HepG2 (cell line): ENCODE measurements around the gene TUBGCP3. TPM values are rescaled to one million over a fixed set of nuclear protein-coding genes. Genes with fewer than 3 reads are reported as not detected.

Experiments used
- BRD4 ChIP-seq: sonication (generic); formaldehyde crosslinking; IDR thresholded peaks from 2 replicates; pipeline ENCODE4 v1.4.0; 2020; ENCODE audit warnings: missing genetic modification reagents
- ELF3 ChIP-seq: IDR thresholded peaks from 2 replicates; pipeline ENCODE4 v1.6.1; 2016; ENCODE audit warnings: missing genetic modification reagents, missing compliant biosample characterization
- ERF ChIP-seq: IDR thresholded peaks from 2 replicates; pipeline ENCODE4 v1.6.1; 2018; ENCODE audit warnings: missing biosample characterization, missing genetic modification reagents
- FOXK2 ChIP-seq: fragments of 450-650 bp; IDR thresholded peaks from 2 replicates; pipeline ENCODE4 v1.6.1; 2016
- FOXM1 ChIP-seq: sonication (generic); formaldehyde crosslinking; IDR thresholded peaks from 2 replicates; pipeline ENCODE4 v1.5.0; 2020; ENCODE audit warnings: missing genetic modification reagents
- GTF2F1 ChIP-seq: fragments of 150-350 bp; IDR thresholded peaks from 2 replicates; pipeline ENCODE4 v1.6.1; 2014; ENCODE audit warnings: low read length
- HMG20A ChIP-seq: IDR thresholded peaks from 2 replicates; pipeline ENCODE4 v1.6.1; 2016; ENCODE audit warnings: borderline replicate concordance
- HOXA7 ChIP-seq: sonication (generic); formaldehyde crosslinking; IDR thresholded peaks from 2 replicates; pipeline ENCODE4 v1.8.1; 2022; ENCODE audit warnings: mild to moderate bottlenecking, missing genetic modification reagents, moderate library complexity
- ISX ChIP-seq: sonication (generic); formaldehyde crosslinking; conservative IDR thresholded peaks from 2 replicates; pipeline ENCODE4 v1.5.0; 2020; ENCODE audit warnings: missing genetic modification reagents
- MAF1 ChIP-seq: sonication (generic); formaldehyde crosslinking; IDR thresholded peaks from 2 replicates; pipeline ENCODE4 v1.5.0; 2020; ENCODE audit warnings: missing genetic modification reagents, borderline replicate concordance
- MTA3 ChIP-seq: sonication (generic); formaldehyde crosslinking; IDR thresholded peaks from 2 replicates; pipeline ENCODE4 v1.4.0; 2020; ENCODE audit warnings: missing genetic modification reagents
- PAF1 ChIP-seq: IDR thresholded peaks from 2 replicates; pipeline ENCODE4 v1.6.1; 2016; ENCODE audit warnings: missing genetic modification reagents, missing compliant biosample characterization
- POLR2AphosphoS2 ChIP-seq: IDR thresholded peaks from 2 replicates; pipeline ENCODE4 v1.6.1; 2011; ENCODE audit warnings: low read depth, low read length, improper control_type of control experiment
- RAD21 ChIP-seq: fragments of 450-650 bp; formaldehyde crosslinking; IDR thresholded peaks from 2 replicates; pipeline ENCODE4 v1.5.0; 2020; ENCODE audit warnings: mild to moderate bottlenecking
- RBM22 ChIP-seq: fragments of 200-400 bp; formaldehyde crosslinking; optimal IDR thresholded peaks from 2 replicates; pipeline ENCODE3; 2017; ENCODE audit warnings: mild to moderate bottlenecking, low read length, moderate library complexity
- RORA ChIP-seq: sonication (generic); formaldehyde crosslinking; IDR thresholded peaks from 2 replicates; pipeline ENCODE4 v1.5.0; 2020; ENCODE audit warnings: mild to moderate bottlenecking, missing genetic modification reagents, moderate library complexity
- RXRB ChIP-seq: IDR thresholded peaks from 2 replicates; pipeline ENCODE4 v1.6.1; 2016; ENCODE audit warnings: borderline replicate concordance, missing genetic modification reagents, missing compliant biosample characterization
- SOX5 ChIP-seq: IDR thresholded peaks from 2 replicates; pipeline ENCODE4 v1.6.1; 2016; ENCODE audit warnings: borderline replicate concordance
- SP140L ChIP-seq: sonication (generic); formaldehyde crosslinking; IDR thresholded peaks from 2 replicates; pipeline ENCODE4 v1.4.0; 2020; ENCODE audit warnings: missing genetic modification reagents, borderline replicate concordance
- ZBTB42 ChIP-seq: sonication (generic); formaldehyde crosslinking; IDR thresholded peaks from 2 replicates; pipeline ENCODE4 v1.5.0; 2020; ENCODE audit warnings: mild to moderate bottlenecking, missing genetic modification reagents
- ZC3H4 ChIP-seq: sonication (generic); formaldehyde crosslinking; IDR thresholded peaks from 2 replicates; pipeline ENCODE4 v1.4.0; 2020; ENCODE audit warnings: missing genetic modification reagents, borderline replicate concordance
- ZKSCAN1 ChIP-seq: fragments of 150-350 bp; IDR thresholded peaks from 2 replicates; pipeline ENCODE4 v1.6.1; 2014; ENCODE audit warnings: low read length
- ZNF124 ChIP-seq: sonication (generic); formaldehyde crosslinking; IDR thresholded peaks from 2 replicates; pipeline ENCODE4 v1.4.0; 2020; ENCODE audit warnings: missing genetic modification reagents
- ZNF274 ChIP-seq: sonication (generic); formaldehyde crosslinking; IDR thresholded peaks from 2 replicates; pipeline ENCODE4 v1.5.1; 2020; ENCODE audit warnings: mild to moderate bottlenecking, missing genetic modification reagents
- ZNF354B ChIP-seq: sonication (generic); formaldehyde crosslinking; IDR thresholded peaks from 2 replicates; pipeline ENCODE4 v1.8.0; 2022; ENCODE audit warnings: mild to moderate bottlenecking, missing genetic modification reagents
- ZNF430 ChIP-seq: sonication (generic); formaldehyde crosslinking; IDR thresholded peaks from 2 replicates; pipeline ENCODE4 v1.9.0; 2021; ENCODE audit warnings: mild to moderate bottlenecking, missing genetic modification reagents
- ZNF569 ChIP-seq: sonication (generic); formaldehyde crosslinking; IDR thresholded peaks from 2 replicates; pipeline ENCODE4 v1.5.0; 2020; ENCODE audit warnings: mild to moderate bottlenecking, missing genetic modification reagents, moderate library complexity, borderline replicate concordance
- ZNF749 ChIP-seq: sonication (generic); formaldehyde crosslinking; IDR thresholded peaks from 2 replicates; pipeline ENCODE4 v1.8.0; 2022; ENCODE audit warnings: mild to moderate bottlenecking, missing genetic modification reagents, moderate library complexity, borderline replicate concordance
- polyA plus RNA-seq, 8 experiments: library from polyadenylated mRNA; depleted of rRNA in 3 of 8; stranded (reverse) in 7 of 8; unstranded in 1 of 8; fragments of >200 nt; fragmentation: Illumina TruSeq in 4 of 8; extraction: Trizol in 4 of 8; gene quantifications; 2 replicates each; pipeline versions ENCODE4 v1.2.1 to v1.2.3, GENCODE V29; 2011 to 2016; ENCODE audit warnings: low read depth in 4 of 8, missing spikeins in 1 of 8, mixed read lengths in 1 of 8; ENCODE audit not compliant: insufficient read depth in 1 of 8
- total RNA-seq, 5 experiments: library from RNA; depleted of rRNA; stranded (reverse); fragments of >200 nt; fragmentation: Illumina TruSeq; extraction: Trizol; gene quantifications; 2 replicates each; pipeline ENCODE4 v1.2.3, GENCODE V29; 2016; ENCODE audit warnings: low read depth in 1 of 5
- TF ChIP-seq, protein P1 (sequence below): sonication (generic); formaldehyde crosslinking; IDR thresholded peaks from 2 replicates; pipeline ENCODE4 v1.4.0; 2020; ENCODE audit warnings: missing genetic modification reagents

Gene TUBGCP3
- total and polyA plus RNA-seq, 2 of the 13 experiments (the other 11 are each of a cell fraction or from before 2014, with no cell fraction given) = 12.6 to 15.5 TPM

DNA sequence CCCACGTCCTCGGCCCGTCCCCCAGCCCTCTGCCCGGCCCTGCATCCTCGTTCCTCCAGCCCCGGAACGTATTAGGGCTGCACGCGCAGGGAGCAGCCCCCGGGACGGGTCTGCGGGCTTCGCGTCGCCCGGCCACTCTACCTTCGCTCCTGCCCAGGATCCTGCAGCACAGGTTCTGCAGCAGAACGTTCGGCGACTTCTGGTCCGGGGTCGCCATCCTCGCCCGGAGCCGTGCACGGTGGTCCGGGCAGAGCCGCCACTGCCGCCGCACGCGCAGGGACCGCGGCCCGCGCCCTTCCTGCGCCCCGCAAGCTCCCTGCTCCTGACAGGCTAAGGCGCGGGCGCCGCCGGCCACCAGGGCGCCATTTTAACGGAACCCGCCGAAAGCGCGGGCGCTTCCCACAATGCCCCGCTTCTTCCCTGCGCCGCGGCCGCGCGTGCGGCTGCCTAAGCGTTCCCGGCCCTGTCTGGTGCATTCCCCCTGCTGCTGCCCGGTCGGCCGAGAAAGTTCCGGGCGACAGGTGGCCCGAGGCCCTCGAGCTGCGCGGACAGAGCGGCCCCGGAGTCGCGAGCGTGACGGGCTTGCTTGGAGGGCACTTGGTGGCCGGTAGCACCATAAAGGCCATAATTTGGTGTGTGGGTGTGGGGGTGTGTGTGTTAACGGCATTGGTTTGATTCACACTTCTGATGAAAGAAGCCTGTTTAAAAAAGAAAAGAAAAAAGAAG, at the start of gene TUBGCP3 (continued):
- TF ChIP-seq, protein P1, sequence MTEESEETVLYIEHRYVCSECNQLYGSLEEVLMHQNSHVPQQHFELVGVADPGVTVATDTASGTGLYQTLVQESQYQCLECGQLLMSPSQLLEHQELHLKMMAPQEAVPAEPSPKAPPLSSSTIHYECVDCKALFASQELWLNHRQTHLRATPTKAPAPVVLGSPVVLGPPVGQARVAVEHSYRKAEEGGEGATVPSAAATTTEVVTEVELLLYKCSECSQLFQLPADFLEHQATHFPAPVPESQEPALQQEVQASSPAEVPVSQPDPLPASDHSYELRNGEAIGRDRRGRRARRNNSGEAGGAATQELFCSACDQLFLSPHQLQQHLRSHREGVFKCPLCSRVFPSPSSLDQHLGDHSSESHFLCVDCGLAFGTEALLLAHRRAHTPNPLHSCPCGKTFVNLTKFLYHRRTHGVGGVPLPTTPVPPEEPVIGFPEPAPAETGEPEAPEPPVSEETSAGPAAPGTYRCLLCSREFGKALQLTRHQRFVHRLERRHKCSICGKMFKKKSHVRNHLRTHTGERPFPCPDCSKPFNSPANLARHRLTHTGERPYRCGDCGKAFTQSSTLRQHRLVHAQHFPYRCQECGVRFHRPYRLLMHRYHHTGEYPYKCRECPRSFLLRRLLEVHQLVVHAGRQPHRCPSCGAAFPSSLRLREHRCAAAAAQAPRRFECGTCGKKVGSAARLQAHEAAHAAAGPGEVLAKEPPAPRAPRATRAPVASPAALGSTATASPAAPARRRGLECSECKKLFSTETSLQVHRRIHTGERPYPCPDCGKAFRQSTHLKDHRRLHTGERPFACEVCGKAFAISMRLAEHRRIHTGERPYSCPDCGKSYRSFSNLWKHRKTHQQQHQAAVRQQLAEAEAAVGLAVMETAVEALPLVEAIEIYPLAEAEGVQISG (CRISPR knock-in tag) = peak; percentile 94
- peak; percentile 62 for TF ChIP-seq RAD21 (CRISPR knock-in tag)
- peak; percentile 63; the same call in 1 of the 2 replicates for TF ChIP-seq MAF1 (CRISPR knock-in tag)
- TF ChIP-seq POLR2AphosphoS2 = no peak
- no peak for TF ChIP-seq PAF1 (CRISPR knock-in tag)
- peak; percentile 90 for TF ChIP-seq FOXM1 (CRISPR knock-in tag)
- peak; percentile 80; the same call in 1 of the 2 replicates for TF ChIP-seq SP140L (CRISPR knock-in tag)
- no peak for TF ChIP-seq ZKSCAN1
- 0 out of 2 replicates have a peak, but pooled peaks have one; percentile 40 for TF ChIP-seq SOX5
- TF ChIP-seq ZNF274 (CRISPR knock-in tag) = peak; percentile 98
- TF ChIP-seq ZNF124 (CRISPR knock-in tag) = peak; percentile 96
- peak; percentile 84; the same call in 1 of the 2 replicates for TF ChIP-seq ZNF430 (CRISPR knock-in tag)
- peak; percentile 20; the same call in 1 of the 2 replicates for TF ChIP-seq HMG20A (CRISPR knock-in tag)
- no peak for TF ChIP-seq FOXK2
- TF ChIP-seq ISX = peak; percentile 97
- peak; percentile 59; the same call in 1 of the 2 replicates for TF ChIP-seq GTF2F1
- TF ChIP-seq ERF (CRISPR knock-in tag) = peak; percentile 76
- peak; percentile 99 for TF ChIP-seq BRD4 (CRISPR knock-in tag)
- TF ChIP-seq RORA (CRISPR knock-in tag) = no peak
- TF ChIP-seq HOXA7 = no peak; the same call in 1 of the 2 replicates
- no peak for TF ChIP-seq MTA3
- peak; percentile 89; the same call in 1 of the 2 replicates for TF ChIP-seq ZNF749 (CRISPR knock-in tag)
- TF ChIP-seq RXRB (CRISPR knock-in tag) = no peak
- peak; percentile 51 for TF ChIP-seq RBM22
- TF ChIP-seq ZC3H4 (CRISPR knock-in tag) = 0 out of 2 replicates have a peak, but pooled peaks have one; percentile 38
- TF ChIP-seq ZNF354B (CRISPR knock-in tag) = no peak
- peak; percentile 91; the same call in 1 of the 2 replicates for TF ChIP-seq ZNF569
- peak; percentile 75 for TF ChIP-seq ELF3 (CRISPR knock-in tag)
- peak; percentile 94 for TF ChIP-seq ZBTB42 (CRISPR knock-in tag)
